A673 (cell line): ENCODE measurements around the gene OSBP2.

Source experiments
- EZH2 ChIP-seq: fragments of 200-600 bp; sonication (generic); IDR thresholded peaks from 2 replicates; pipeline ENCODE4 v1.6.1; 2017; ENCODE audit warnings: borderline replicate concordance, low read depth, mild to moderate bottlenecking, mixed read lengths, antibody characterized with exemption, low read length; ENCODE audit not compliant: poor library complexity, severe bottlenecking
- TF ChIP-seq, protein P1 (sequence below): fragments of 300-800, 200-600 bp; sonication (generic); conservative IDR thresholded peaks from 2 replicates; pipeline ENCODE4 v1.5.1; 2017; ENCODE audit warnings: low read depth, mild to moderate bottlenecking, antibody characterized with exemption, low read length, moderate library complexity, mixed read lengths

DNA sequence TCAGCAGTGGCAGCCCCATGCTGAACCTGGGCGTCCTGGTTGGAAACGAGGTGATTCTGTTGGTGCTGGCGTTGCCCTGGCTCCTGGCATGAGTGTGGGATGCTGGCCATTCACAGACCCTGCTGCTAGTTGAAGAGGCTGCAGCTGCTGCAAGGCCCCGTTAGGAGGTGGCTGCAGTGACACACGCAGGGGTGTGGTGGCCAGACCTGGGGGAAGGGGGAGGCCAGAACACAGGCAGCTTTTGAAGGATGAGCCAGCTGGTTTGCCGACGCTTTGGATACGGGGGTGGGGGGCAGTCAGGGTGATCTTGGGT, 196.7 kb downstream of the OSBP2 start:
- TF ChIP-seq, protein P1, sequence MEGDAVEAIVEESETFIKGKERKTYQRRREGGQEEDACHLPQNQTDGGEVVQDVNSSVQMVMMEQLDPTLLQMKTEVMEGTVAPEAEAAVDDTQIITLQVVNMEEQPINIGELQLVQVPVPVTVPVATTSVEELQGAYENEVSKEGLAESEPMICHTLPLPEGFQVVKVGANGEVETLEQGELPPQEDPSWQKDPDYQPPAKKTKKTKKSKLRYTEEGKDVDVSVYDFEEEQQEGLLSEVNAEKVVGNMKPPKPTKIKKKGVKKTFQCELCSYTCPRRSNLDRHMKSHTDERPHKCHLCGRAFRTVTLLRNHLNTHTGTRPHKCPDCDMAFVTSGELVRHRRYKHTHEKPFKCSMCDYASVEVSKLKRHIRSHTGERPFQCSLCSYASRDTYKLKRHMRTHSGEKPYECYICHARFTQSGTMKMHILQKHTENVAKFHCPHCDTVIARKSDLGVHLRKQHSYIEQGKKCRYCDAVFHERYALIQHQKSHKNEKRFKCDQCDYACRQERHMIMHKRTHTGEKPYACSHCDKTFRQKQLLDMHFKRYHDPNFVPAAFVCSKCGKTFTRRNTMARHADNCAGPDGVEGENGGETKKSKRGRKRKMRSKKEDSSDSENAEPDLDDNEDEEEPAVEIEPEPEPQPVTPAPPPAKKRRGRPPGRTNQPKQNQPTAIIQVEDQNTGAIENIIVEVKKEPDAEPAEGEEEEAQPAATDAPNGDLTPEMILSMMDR, result no peak
- no peak for TF ChIP-seq EZH2
